Left hindlimb (tissue), 1 donor: ENCODE measurements around the gene EXOC4.

Experiments
- DNase-seq: peaks from one replicate; pipeline ENCODE4 v3.0.0-alpha.2; 2018

EXOC4 gene

DNA sequence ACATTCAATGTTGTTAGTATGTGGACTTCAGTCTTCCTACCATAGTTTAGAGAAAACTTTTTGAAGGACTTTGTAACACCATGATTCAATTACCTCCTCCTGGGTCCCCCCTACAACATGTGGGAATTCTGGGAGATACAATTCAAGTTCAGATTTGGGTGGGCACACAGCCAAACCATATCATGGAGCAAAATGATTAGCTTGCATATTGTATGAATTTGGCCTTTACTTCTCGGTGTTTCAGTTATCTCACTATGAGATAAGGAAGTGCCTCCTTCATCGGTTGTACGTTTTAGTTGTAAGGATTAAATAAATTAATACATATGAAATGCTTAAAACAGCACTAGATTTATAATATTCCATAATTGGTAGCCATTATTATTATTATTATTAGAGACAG, 428.7 kb downstream of the EXOC4 start:
- DNase-seq = no peak

DNA sequence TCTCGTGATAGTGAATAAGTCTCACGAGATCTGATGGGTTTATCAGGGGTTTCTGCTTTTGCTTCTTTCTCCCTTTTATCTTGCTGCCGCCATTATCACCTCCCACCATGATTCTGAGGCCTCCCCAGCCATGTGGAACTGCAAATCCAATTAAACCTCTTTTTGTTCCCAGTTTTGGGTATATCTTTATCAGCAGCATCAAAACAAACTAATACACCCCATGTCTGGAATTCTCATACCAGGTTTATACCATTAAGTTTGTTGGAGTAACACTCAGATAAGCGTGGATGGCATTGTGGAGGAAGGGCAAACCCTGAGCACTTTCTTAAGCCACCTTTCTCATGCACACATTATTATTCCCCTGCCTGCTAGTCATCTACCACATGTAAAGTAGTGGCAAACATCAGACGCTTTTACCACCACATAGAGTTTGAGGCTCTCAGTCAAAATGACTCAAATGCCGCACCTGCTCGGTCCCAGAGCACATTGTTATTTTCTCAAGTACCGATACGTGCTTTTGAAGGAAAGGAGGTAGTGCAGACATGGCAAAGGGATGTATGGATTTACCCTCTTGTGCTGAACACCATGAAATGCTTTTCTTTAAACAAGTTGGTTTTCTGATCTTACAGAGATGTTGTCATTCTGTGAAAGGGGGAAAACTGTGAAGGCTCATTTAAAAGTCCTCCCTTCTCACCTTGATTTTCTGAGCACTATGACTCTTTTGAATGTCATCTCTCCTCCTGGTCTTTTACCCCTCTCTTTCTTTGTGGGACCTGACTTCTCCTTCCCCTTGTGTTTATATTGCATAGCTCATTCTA, 429.7 kb downstream of the EXOC4 start:
- DNase-seq = no peak

DNA sequence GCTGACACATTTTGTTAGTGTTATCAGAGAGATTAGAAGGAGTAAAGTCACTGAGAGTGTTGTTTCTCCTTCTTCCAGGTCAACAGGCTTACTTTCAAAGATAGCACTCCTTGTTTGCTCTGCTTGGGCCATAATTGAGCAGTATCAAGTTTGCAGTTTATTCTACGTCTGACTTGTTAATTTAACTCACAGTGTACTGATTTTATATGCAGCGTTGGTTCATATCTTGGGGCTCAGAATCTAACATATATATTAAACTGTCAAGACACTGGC, 430.2 kb downstream of the EXOC4 start:
- DNase-seq = no peak

DNA sequence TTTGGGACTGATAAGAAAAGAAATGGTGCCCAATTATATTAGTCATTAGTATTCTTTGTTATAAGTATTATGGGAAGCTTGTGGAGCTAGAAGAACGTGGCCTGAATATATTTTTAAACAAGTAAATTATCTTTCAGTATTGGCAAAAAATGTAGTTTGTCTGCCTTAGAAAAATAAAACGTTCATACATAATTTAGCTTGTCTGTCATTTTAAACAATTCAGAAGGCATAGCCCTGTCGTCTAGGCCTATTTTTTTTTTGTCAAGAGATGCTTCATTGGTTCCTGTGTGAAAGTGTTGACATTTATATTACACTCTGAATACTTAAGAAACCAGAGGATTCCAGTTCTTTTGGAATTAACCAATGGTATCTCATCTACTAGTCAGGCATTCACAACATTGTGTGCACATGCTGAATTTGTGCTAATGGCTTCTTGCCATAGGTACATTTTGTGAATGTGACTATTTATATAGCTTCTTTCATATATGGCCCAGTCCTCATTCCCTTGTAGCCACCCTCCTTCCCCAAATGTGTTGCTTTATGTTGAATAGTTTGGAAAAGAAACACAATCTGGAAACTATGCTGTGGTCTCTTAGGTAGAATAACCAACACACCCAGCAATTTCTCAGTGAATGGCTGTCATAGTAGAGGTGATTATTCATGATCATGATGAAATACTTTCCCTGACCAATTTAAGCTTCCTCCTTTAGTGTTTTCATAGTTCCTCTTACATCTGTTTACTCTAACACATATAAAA, 435.8 kb downstream of the EXOC4 start:
- no peak for DNase-seq

DNA sequence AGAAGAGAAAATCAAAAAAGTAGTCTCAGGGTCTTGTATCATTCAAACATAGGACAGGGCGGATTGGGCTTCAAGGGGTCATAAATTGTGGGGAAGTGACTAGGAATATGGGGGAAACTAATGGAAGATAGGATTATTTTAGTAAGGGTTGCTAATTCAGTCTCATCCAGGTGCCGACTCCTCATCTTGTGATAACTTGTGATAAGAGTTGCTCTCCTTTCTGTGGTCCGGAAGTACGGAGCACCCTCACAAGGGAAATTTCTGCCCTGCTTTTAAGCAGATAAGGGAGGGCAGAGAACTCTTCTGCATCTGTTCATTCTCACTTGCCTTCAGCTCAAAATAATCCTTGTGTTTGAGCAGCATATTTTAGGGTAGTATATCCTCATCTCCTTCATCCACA, 437.9 kb downstream of the EXOC4 start:
- no peak for DNase-seq

DNA sequence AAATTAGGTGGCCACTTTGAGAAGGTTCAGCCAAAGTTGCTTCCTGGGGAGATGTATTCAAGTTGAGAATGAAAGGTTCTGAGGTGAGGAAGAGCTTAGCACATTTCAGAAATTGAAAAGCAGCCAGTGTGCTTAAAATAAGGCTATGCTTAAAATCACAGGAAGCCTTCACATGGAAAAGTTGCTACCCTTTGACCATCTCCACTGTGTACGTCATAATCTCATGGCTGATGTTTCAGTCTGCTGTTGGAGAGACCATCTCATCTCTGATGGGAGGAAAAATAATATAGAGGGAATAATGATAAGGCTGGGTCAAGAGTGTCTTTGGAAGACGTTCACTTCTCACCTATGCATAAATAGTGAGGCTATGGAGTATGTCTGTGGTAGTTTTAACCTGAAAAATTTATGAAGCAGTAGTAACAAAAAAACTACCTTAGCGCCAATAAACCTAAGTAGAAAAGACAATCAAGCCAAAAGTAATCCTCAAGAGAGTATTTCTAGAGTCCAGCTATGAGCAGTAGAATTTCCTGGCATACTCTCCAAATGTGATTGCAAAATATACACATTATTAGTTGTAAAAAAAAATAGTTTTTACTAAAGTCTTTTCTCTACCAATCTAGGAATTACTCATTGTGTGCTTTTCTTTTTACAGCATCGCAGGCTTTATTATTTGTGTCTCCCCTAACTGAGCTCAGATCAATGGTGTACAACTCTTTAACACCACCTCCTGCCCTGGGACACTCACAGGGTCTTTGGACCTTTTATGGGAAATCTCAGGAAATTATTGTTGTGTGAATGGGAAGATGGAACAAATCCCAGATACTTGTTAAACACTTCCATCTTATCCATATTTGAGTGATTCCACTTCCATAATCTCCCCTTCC, 439.1 kb downstream of the EXOC4 start:
- no peak for DNase-seq

DNA sequence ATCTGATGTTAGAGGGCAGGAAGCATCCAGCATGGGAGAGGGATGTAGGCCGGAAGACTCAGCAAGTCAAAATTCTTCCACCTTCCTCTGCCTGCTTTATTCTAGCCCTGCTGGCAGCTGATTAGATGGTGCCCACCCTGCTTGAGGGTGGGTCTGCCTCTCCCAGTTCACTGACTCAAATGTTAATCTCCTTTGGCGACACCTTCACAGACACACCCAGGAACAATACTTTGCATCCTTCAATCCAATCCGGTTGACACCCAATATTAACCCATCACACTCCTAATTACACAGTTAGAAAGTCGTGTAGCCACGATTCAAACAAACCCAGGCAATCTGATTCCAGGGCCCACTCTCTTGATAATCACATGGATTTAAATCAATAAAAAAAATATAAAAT, 440.4 kb downstream of the EXOC4 start:
- DNase-seq = no peak

DNA sequence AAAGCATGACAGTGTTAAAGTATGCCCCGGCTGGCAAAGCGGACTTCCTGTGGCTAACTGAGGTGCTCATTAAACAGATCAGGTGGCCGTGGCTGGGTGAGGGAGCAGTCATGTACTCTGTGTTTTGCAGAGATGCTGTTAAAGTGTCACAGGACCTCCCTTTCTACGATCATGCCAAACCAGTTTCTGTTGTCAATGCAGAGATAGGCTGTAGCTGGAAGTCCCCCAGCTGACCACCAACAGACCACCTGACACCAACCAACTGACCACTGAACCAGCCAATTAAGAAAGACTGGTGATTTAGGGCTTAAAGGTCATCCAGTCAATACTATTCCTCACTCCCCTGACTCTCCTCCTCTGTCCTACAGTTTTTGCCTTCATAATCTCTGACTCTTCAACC, 443.2 kb downstream of the EXOC4 start:
- DNase-seq = no peak

DNA sequence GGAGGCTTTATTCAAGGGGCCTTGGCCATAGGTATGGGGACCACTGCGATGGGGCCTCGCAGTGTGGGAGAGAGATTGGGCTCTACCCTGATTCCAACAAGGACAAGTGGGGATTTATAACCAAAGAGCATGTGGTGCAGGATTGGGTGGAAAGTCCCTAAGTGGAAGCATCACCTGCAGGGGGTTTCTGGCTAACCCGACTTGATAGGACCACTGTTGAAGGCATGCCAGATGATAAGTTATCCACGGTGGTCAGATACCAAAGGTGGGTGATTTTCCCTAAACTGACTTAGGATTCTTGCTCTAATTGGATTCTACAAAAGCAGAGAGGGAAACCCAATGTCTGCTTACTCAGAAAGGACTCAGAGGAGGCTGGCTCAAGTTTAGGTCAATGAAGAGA, 444.7 kb downstream of the EXOC4 start:
- DNase-seq = no peak

DNA sequence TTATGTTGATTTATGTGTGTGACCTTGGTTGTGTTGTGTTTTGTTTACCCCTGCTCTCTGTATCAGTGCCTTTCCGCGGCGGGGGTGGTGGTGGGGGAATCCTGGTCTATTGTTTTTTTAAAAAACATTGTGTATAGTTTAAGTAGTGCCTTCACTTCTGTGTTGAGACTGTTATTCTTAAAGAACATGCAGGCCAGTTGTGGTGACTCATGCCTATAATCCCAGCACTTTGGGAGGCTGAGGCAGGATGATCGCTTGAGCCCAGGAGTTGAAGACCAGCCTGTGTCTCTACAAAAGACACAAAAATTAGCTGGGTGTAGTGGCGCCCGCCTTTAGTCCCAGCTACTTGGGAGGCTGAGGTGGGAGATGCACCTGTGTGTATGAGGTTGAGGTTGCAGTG, 445.2 kb downstream of the EXOC4 start:
- no peak for DNase-seq

DNA sequence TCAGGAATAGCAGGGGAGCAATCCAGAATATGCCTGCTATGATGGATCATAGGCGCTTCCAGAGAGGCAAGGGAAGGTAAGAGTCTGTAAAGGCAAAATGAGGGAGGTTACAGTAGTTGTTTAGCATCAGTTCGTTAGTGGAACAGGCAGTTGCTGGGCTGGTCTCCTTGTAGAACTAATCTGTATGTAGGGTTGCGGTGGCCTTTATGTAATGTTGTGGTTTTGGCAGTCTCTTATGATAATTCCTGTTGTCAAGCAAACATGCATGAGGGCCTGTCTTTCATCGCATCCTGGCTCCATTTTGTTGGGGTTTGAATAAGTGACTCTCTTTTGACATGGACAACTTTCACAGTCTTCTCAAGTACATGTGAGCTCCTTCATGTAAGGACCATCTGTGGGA, 446.5 kb downstream of the EXOC4 start:
- DNase-seq = no peak

DNA sequence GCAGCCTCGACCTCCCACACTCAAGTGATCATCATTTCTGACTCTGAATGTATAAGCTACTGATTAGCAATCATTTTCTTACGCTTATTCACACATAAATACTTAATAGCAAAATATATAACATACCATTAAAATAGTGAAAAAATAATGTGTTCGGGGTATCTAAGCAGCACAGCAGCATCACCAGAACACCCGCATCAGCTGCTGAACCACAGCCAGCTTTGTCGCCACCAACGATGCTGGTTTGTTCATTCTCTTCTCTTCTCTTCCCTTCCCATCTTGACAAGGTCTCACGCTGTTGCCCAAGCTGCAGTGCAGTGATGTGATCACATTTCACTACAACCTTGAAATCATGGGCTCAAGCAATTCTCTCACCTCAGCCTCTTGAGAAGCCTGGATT, 449.2 kb downstream of the EXOC4 start:
- no peak for DNase-seq

DNA sequence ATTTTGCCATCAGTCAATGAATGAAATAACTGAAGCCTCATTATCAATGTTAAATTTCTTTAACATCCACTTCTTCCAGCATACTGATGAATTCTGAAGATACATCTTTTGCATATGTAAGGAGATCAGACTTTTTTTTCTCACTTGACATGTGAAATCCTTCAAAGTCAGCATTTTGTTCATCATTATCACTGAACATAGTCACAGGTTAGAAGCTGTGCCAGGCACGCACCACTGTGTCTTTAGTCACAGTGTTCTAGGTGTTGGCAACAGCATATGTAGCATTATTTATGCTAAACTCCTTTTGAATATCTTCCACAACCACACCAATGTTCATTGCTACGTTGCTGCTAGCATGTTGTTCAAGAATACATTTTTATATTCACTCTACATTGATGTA, 450.1 kb downstream of the EXOC4 start:
- DNase-seq = no peak

DNA sequence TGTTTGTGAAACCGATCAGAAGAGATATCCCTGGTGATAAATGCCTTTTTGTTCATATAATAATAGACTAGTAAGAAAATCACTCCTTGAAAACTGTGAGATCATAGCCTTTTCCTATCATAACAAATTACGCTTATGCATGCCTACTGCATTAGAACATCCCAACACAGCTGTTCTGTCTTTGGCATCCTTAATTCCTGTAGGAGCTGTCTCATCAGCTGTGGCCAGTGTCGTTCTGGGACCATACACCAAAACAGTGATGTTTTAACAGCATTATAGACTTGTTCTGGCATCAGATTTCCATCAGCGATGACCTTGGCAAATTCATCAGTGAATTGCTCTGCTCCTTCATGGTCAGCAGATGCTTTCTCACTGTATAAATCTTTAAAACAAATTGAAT, 450.7 kb downstream of the EXOC4 start:
- peak; percentile 49 for DNase-seq

DNA sequence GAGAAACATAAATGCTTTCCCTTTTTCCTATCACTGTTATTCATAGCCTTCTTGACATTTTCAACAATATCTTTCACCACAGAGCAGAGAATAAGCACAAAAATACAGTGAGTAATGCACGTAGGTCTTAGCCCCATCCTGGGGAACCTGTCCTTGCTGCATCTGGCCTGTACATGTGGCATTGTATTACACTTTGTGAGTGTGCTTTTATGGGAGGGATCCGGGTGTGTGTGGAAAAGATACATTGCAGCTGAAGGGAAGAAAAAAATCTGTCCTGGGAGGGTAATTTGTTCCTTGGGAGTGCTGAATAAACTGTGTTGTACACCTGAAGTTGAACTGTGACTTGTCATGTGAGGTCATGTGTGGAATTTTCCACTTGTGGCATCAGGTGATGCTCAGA, 451.6 kb downstream of the EXOC4 start:
- DNase-seq = no peak

DNA sequence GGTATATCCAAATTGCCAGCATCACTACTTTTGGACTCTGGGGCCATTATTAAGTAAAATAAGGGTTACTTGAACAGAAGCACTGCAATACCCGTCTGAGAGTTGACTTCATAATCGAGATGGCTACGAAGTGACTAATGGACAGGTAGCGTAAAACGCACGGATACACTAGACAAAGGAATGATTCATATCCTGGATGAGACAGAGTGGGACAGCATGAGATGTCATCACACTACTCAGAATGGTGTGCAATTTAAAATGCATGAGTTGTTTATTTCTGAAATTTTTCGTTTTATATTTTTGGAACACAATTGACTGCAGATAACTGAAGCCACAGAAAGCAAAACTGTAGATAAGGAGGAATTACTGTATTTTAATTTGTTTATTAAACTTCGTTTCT, 452.7 kb downstream of the EXOC4 start:
- DNase-seq = no peak

DNA sequence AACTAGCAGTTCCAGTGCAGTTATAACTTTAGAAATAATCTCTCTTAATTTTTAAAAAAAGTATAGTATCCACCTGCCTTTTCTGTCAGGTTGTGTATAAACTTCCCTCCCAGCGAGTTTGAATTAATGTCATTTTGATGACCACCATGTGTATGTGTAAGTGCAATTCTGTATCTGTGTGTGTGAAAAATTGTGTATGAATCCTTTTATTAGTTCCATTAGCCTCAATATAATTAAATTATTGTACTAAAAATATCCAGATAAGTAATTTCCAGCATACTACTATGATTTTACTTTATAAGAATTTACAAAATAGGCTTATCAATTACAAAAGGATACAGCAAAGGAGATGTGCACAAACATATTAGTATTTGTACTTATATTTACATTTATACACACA, 453.1 kb downstream of the EXOC4 start:
- DNase-seq = no peak

DNA sequence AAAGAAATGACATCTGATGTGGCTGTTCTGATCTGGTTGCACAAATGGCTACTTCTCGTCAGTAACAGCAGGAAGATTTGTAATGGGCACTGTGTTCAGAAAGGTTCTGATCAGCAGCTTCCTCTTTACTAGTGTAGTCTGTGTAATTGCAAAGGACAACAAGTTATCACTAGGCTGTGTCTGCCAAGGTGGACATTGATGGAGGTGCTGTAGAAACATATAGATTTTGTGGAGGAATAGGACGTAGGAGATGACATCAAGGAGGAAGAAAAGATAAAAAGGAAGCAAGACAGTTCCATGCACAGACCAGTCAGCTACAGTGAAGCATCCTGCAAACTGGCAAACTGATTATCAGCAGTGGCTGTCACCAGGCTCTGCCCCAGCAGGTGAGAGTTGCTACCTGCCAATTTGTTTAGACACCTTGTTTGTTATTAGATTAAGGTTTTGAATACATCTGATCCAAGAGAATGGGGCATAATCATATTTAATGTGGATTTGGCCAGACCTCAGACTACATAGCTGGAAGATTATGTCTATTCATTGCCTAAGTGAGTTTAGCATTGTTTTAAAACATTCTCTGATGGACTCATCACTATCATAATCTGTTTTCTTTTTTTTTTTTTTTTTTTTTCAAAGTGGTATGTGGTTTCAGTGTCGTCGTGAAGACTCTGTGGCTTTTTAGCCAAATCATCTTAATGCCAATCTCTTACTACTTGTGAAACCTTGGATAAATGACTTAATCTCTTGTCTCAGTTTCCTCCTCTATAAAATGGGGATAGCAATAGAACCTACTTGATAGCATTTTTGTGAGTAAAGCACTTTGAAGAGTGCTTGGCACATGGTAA, 456.4 kb downstream of the EXOC4 start:
- DNase-seq = no peak

DNA sequence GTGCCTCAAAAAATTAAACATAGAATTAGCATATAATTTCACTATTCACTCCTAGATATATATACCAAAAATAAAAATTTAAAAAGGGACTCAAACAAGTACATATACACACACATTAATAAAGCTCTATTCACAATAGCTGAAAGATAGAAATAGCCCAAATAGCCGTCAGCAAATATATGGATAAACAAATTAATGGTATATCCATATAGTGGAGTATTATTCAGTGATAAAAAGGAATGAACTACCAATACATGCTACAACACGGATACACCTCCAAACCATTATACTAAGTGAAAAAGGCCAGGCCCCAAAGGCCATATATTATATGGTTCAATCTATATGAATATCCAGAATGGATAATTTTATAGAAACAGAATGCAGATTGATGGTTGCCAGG, 459.7 kb downstream of the EXOC4 start:
- no peak for DNase-seq

DNA sequence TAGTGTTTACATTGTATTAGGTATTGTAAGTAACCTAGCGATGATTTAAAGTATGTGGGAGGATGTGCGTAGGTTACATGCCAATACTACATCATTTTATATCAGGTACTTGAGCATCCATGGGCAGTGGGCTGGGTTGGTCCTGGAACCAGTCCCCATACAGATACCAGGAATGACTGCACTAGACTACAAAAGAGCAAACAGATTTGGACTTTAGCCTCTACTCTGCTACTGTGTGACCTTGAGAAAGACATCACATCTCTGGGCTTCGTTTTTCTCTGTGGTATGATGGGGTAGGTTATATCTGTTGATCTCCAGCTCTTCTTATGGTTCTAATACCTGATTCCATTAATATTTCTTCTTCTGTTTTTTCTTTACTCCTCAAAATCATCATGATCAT, 461.8 kb downstream of the EXOC4 start:
- no peak for DNase-seq

DNA sequence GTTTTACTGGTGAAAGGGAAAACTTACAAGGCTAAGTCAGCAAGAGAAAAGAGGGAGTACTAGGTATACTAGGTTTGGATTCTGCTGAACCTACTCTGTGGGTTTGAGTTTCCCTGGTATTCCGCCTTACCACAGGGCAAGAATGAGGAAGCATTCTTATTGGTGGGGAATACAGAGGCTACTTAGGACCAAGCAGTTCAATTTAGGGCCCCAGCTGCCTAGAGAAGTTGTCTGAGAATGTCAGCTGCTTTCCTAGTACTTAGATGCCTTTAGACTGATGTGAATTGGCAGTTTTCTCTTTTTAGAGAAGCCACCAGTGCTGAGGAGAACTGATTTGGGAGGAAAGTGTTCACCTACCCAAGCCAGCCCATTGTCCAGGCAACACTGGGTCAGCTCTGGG, 465.3 kb downstream of the EXOC4 start:
- DNase-seq = no peak

DNA sequence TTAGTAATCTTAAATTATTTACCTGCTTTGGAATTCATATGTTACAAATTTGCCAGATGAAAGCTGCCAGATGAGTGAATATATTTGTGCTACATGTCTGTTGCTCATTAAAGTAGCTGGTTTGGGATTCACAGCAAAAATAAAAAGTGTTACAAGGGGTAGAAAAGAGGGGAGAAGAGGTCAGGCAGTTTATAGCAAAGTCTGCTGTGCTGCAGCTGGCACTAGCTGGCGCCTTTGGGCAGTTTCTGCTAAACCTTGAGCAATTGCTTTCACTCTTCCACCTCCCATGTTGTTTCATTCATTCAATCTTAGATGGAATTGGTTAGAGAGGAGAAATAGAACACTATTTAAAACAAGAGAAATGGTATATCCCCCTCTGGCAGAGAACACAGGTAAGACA, 470.2 kb downstream of the EXOC4 start:
- no peak for DNase-seq

DNA sequence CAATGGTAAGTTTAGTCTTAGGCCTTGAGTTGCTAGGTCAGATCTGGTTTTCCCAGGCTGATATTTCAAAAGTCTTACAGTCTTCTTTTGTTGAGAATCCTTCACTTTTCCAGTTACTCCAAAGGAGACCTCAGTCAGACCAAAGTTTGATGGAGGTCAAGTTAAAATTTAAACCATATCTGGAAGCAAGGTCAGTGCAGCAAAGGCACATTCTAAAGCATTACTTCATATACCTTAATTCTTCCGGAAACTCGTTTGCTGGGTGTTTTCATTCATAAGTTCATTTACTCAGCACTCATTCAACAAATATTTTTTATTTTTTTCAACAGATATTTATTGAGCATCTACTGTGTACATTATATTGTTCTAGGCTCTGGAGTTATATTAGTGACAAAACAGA, 471.3 kb downstream of the EXOC4 start:
- no peak for DNase-seq
